GM12878 (cell line): Measurements from ENCODE around the gene DOCK2. TPM values are rescaled to one million over a fixed set of nuclear protein-coding genes. Genes with fewer than 3 reads are reported as not detected.

ENCODE experiments used
- ATAC-seq: fragments of 200-7000 bp; cut with Tn5 transposase; 3 replicates; pipeline ENCODE4 v1.9.1; 2020; ENCODE audit warnings: mild to moderate bottlenecking, moderate library complexity
- BruUV-seq: library from RNA; stranded (reverse); fragments of 400-500 nt; replicated peaks from 2 replicates; lab custom pipeline; 2021; lab: Mats Ljungman, UMichigan
- CTCF ChIA-PET: fragments of 300-600 bp; sonication (Branson Sonifier 250); formaldehyde crosslinking; extraction: SDS; loops from one replicate; lab custom pipeline; 2021; ENCODE audit warnings: inconsistent platforms; lab: Yijun Ruan, JAX
- POLR2A ChIA-PET: fragments of 350-600 bp; formaldehyde crosslinking; extraction: SDS; loops from one replicate; lab custom pipeline; 2021; ENCODE audit warnings: inconsistent platforms; lab: Charles Lee
- RAD21 ChIA-PET: fragments of 300-600 bp; sonication (Branson Sonifier 250); formaldehyde crosslinking; loops from one replicate; lab custom pipeline; 2023; ENCODE audit warnings: antibody characterized with exemption; ENCODE audit not compliant: unreplicated experiment; lab: Charles Lee
- SMC1A ChIA-PET: fragments of 300-600 bp; sonication (Branson Sonifier 250); formaldehyde crosslinking; loops from one replicate; lab custom pipeline; 2023; ENCODE audit not compliant: unreplicated experiment, uncharacterized antibody; lab: Charles Lee
- DNase-seq: peaks from one replicate; pipeline ENCODE4 v3.0.0-alpha.2; 2011; ENCODE audit warnings: low read depth, low spot score
- FAIRE-seq: peaks from 3 replicates; lab custom pipeline; 2011; peaks lifted over from hg19 to GRCh38; lab: Jason Lieb, UNC
- H2AFZ ChIP-seq: 2 replicates; pipeline ENCODE4 v1.6.0; 2011; ENCODE audit warnings: low read depth, low read length, control low read depth; ENCODE audit not compliant: control insufficient read depth
- H3K27ac ChIP-seq: 2 replicates; pipeline ENCODE4 v1.5.1; 2011; ENCODE audit warnings: control low read depth; ENCODE audit not compliant: control insufficient read depth, insufficient read depth
- H3K27me3 ChIP-seq, 2 experiments: replicated peaks in 1 of 2; 2 replicates each; pipeline versions ENCODE4 v1.6.0 to v1.6.1; 2011; ENCODE audit warnings: low read length in 1 of 2; ENCODE audit not compliant: control insufficient read depth in 2 of 2, insufficient read depth in 2 of 2
- H3K36me3 ChIP-seq, 2 experiments: 2 replicates each; pipeline ENCODE4 v1.5.1; 2011; ENCODE audit warnings: low read length in 1 of 2; ENCODE audit not compliant: control insufficient read depth in 2 of 2, insufficient read depth in 2 of 2
- H3K4me1 ChIP-seq: 2 replicates; pipeline ENCODE4 v1.6.1; 2011; ENCODE audit warnings: mild to moderate bottlenecking, low read length, moderate library complexity, mixed read lengths; ENCODE audit not compliant: control insufficient read depth, insufficient read depth
- H3K4me2 ChIP-seq: 2 replicates; pipeline ENCODE4 v1.6.0; 2011; ENCODE audit warnings: control low read depth; ENCODE audit not compliant: control insufficient read depth, insufficient read depth
- H3K4me3 ChIP-seq: fragments of 200-600 bp; sonication (generic); 2 replicates; pipeline ENCODE4 v1.5.1; 2016
- H3K79me2 ChIP-seq: 2 replicates; pipeline ENCODE4 v1.6.0; 2011; ENCODE audit warnings: low read length; ENCODE audit not compliant: control insufficient read depth, insufficient read depth
- H3K9ac ChIP-seq: 2 replicates; pipeline ENCODE4 v1.8.0; 2011; ENCODE audit warnings: low read length, control low read depth, mixed read lengths; ENCODE audit not compliant: control insufficient read depth, insufficient read depth
- H3K9me3 ChIP-seq: replicated peaks from 3 replicates; pipeline ENCODE4 v1.5.1; 2011; ENCODE audit warnings: mild to moderate bottlenecking, low read length; ENCODE audit not compliant: control insufficient read depth, insufficient read depth
- H4K20me1 ChIP-seq: 2 replicates; pipeline ENCODE4 v1.6.0; 2011; ENCODE audit not compliant: control insufficient read depth, insufficient read depth
- BCLAF1 ChIP-seq: fragments of 450-650 bp; IDR thresholded peaks from 2 replicates; pipeline ENCODE4 v1.6.1; 2017; ENCODE audit warnings: antibody characterized with exemption, mild to moderate bottlenecking, moderate library complexity
- CBFB ChIP-seq: IDR thresholded peaks from 2 replicates; pipeline ENCODE4 v1.6.1; 2016; ENCODE audit warnings: antibody characterized with exemption, low read depth
- DPF2 ChIP-seq: fragments of 450-650 bp; IDR thresholded peaks from 2 replicates; pipeline ENCODE4 v1.6.1; 2017; ENCODE audit warnings: mild to moderate bottlenecking
- ETV6 ChIP-seq, 2 experiments: fragments of 450-650 bp in 1 of 2; IDR thresholded peaks in 1 of 2; conservative IDR thresholded peaks in 1 of 2; 2 replicates each; pipeline ENCODE4 v1.6.1; 2014; ENCODE audit warnings: antibody characterized with exemption in 1 of 2, borderline replicate concordance in 1 of 2, low read depth in 1 of 2, mild to moderate bottlenecking in 1 of 2, moderate library complexity in 1 of 2
- KDM1A ChIP-seq: fragments of 200-600 bp; sonication (generic); IDR thresholded peaks from 2 replicates; pipeline ENCODE4 v1.6.1; 2016; ENCODE audit warnings: borderline replicate concordance
- NFYB ChIP-seq: IDR thresholded peaks from 2 replicates; pipeline ENCODE4 v1.6.1; 2011; ENCODE audit warnings: low read depth, mild to moderate bottlenecking, low read length, improper control_type of control experiment, moderate library complexity; ENCODE audit not compliant: insufficient read depth
- POLR2A ChIP-seq: IDR thresholded peaks from 2 replicates; pipeline ENCODE4 v1.6.1; 2011; ENCODE audit warnings: low read depth, mild to moderate bottlenecking, low read length
- POLR2AphosphoS2 ChIP-seq: IDR thresholded peaks from 2 replicates; pipeline ENCODE4 v1.6.1; 2011; ENCODE audit warnings: low read depth, mild to moderate bottlenecking, low read length, improper control_type of control experiment, moderate library complexity
- RCOR1 ChIP-seq: conservative IDR thresholded peaks from 2 replicates; pipeline ENCODE4 v1.6.1; 2012; ENCODE audit warnings: low read depth, low read length, improper control_type of control experiment
- RFX5 ChIP-seq: IDR thresholded peaks from 2 replicates; pipeline ENCODE4 v1.6.1; 2011; ENCODE audit warnings: low read depth, low read length, improper control_type of control experiment
- TAF1 ChIP-seq: IDR thresholded peaks from 2 replicates; pipeline ENCODE4 v1.6.1; 2011; ENCODE audit warnings: mild to moderate bottlenecking, low read depth, low read length, borderline replicate concordance
- USF1 ChIP-seq: IDR thresholded peaks from 2 replicates; pipeline ENCODE4 v1.6.1; 2011; ENCODE audit warnings: borderline replicate concordance, low read depth, mild to moderate bottlenecking, moderate library complexity, mixed read lengths, low read length; ENCODE audit not compliant: insufficient read depth; ENCODE audit errors: extremely low read length
- ZBTB33 ChIP-seq: fragments of 450-650 bp; IDR thresholded peaks from 2 replicates; pipeline ENCODE4 v1.6.1; 2017; ENCODE audit warnings: mild to moderate bottlenecking
- ZBTB40 ChIP-seq: fragments of 450-650 bp; IDR thresholded peaks from 2 replicates; pipeline ENCODE4 v1.6.1; 2016; ENCODE audit warnings: mild to moderate bottlenecking, moderate library complexity, borderline replicate concordance
- ZNF24 ChIP-seq: fragments of 450-650 bp; IDR thresholded peaks from 2 replicates; pipeline ENCODE4 v1.6.1; 2017; ENCODE audit warnings: antibody characterized with exemption, mild to moderate bottlenecking
- ZZZ3 ChIP-seq: IDR thresholded peaks from 2 replicates; pipeline ENCODE4 v1.6.1; 2011; ENCODE audit warnings: low read depth; ENCODE audit not compliant: control insufficient read depth, insufficient read length
- WGBS: methylation state at CpG from one replicate; pipeline ENCODE4 v1.1.6; 2016; ENCODE audit warnings: low lambda C conversion rate; ENCODE audit not compliant: insufficient replicate concordance, insufficient coverage; ENCODE audit errors: missing lambda C conversion rate; 5-methylcytosine and 5-hydroxymethylcytosine counted together
- in situ Hi-C: fragments of 300-500 bp; cut with MboI; formaldehyde crosslinking; loops from 9 replicates; pipeline ENCODE4 v1.14.3; 2018; ENCODE audit warnings: mixed read lengths
- intact Hi-C: fragments of 100-400 bp; cut with micrococcal nuclease; formaldehyde crosslinking; loops from one replicate; pipeline ENCODE4 v1.14.2; 2022; ENCODE audit not compliant: unreplicated experiment
- polyA plus RNA-seq, 11 experiments: library from polyadenylated mRNA; depleted of rRNA in 4 of 11; unstranded in 6 of 11; stranded (reverse) in 5 of 11; fragments of >200 nt; fragmentation: Nextera tagmentation in 4 of 11; fragmentation: Illumina TruSeq in 1 of 11; extraction: Ambion mirVana in 4 of 11; extraction: Trizol in 1 of 11; gene quantifications; 1 replicate in 1 of 11; 2 replicates in 10 of 11; pipeline versions ENCODE4 v1.2.1 to v1.2.3, GENCODE V29; 2011 to 2016; ENCODE audit warnings: inconsistent platforms in 2 of 11, missing spikeins in 2 of 11, low read depth in 1 of 11
- total RNA-seq, 4 experiments: library from RNA; depleted of rRNA in 3 of 4; stranded (reverse); fragments of >200 nt in 3 of 4; fragmentation: Illumina TruSeq in 1 of 4; extraction: Trizol in 1 of 4; gene quantifications; 2 replicates each; pipeline versions ENCODE4 v1.2.1 to v1.2.3, GENCODE V29; 2013 to 2021

DOCK2 gene
- total and polyA plus RNA-seq, 10 of the 15 experiments (the other 5 are each of a cell fraction or from before 2014, with no cell fraction given) = 34.2 to 192 (median 118) TPM

- BruUV-seq = no TSS peak
- 98% methylated on average over 7 of the region's 7 CpGs for WGBS
- Histone ChIP-seq H4K20me1 (no peaks in the 10 kb centered on the region), H3K9ac (no peak overlapping the region), H3K79me2 (no peaks in the 10 kb centered on the region), H3K27me3 (no peaks in the 10 kb centered on the region), H3K4me3 (no peak overlapping the region), H3K4me1 (no peaks in the 10 kb centered on the region), H3K36me3 (peaks cover 0 to 6% of the 10 kb centered on the region in 2 experiments), H3K27ac (no peak overlapping the region), H3K4me2 (no peak overlapping the region), H2AFZ (no peak overlapping the region), H3K9me3 (no peaks in the 10 kb centered on the region)
- DNase-seq (no peak), ATAC-seq (no peak), FAIRE-seq (no peak)
- intact Hi-C loops = no loop called here
- ChIA-PET RAD21 (no interaction called here), POLR2A (no interaction called here), CTCF (no interaction called here), SMC1A (no interaction called here)
- in situ Hi-C loops = no loop called here
- TF ChIP-seq ZBTB33 (no peak), RFX5 (no peak), CBFB (no peak), TAF1 (no peak), ZNF24 (no peak), ZZZ3 (no peak), NFYB (no peak), KDM1A (no peak), DPF2 (no peak), USF1 (no peak), POLR2AphosphoS2 (no peak), POLR2A (no peak), RCOR1 (no peak), BCLAF1 (no peak), ZBTB40 (no peak), ETV6 (conservative IDR thresholded peaks at IDR 0.05 in 1 of 2, IDR thresholded peaks at IDR 0.05 in 1 of 2; ENCODE audit: borderline replicate concordance in 1 of 2, low read depth in 1 of 2) (no peak)
Observed at GRCh38 chr5:169941542-169941941, 304.5 kb downstream of the DOCK2 start.
